Astrocyte of the spinal cord (primary cell): ENCODE results near the gene ADPRH.

ENCODE experiments used
- DNase-seq: peaks from one replicate; pipeline ENCODE4 v3.0.0; 2011; ENCODE audit warnings: low read depth, low spot score
- H3K4me3 ChIP-seq: 2 replicates; pipeline ENCODE4 v1.5.1; 2011; ENCODE audit warnings: low read depth, mild to moderate bottlenecking, low read length, moderate library complexity
- in situ Hi-C: cut with HindIII; loops from 2 replicates; pipeline ENCODE4 v1.10.0; 2017; ENCODE audit warnings: low sequenced_read_pairs
- TF ChIP-seq, protein P1 (sequence below): IDR thresholded peaks from 2 replicates; pipeline ENCODE4 v1.5.1; 2012; ENCODE audit warnings: low read depth, mild to moderate bottlenecking, low read length, inconsistent platforms

ADPRH gene

DNA sequence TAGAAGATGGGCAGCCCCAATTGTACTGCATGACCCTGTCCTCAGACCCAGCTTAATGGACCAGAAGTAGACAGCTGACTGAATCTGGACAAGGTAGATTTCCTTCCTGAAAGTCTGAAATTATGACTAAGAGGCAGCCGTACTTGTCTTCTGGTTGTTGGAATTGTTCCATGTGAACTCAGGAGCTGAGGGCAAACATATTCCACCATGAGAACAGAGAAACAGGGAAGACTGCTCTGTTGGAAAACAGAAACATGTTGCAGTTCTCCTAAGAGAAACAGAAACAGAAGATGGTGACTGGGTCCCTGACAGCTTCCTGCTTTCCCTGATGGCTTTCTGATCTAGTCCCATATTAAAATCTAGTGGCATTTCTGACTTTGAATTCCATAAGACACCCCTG, 57.0 kb downstream of the ADPRH start:
- H3K4me3 ChIP-seq = no peak overlapping the region
- peak; percentile 13 for DNase-seq
- in situ Hi-C loops = no loop called here
- TF ChIP-seq, protein P1, sequence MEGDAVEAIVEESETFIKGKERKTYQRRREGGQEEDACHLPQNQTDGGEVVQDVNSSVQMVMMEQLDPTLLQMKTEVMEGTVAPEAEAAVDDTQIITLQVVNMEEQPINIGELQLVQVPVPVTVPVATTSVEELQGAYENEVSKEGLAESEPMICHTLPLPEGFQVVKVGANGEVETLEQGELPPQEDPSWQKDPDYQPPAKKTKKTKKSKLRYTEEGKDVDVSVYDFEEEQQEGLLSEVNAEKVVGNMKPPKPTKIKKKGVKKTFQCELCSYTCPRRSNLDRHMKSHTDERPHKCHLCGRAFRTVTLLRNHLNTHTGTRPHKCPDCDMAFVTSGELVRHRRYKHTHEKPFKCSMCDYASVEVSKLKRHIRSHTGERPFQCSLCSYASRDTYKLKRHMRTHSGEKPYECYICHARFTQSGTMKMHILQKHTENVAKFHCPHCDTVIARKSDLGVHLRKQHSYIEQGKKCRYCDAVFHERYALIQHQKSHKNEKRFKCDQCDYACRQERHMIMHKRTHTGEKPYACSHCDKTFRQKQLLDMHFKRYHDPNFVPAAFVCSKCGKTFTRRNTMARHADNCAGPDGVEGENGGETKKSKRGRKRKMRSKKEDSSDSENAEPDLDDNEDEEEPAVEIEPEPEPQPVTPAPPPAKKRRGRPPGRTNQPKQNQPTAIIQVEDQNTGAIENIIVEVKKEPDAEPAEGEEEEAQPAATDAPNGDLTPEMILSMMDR = no peak

DNA sequence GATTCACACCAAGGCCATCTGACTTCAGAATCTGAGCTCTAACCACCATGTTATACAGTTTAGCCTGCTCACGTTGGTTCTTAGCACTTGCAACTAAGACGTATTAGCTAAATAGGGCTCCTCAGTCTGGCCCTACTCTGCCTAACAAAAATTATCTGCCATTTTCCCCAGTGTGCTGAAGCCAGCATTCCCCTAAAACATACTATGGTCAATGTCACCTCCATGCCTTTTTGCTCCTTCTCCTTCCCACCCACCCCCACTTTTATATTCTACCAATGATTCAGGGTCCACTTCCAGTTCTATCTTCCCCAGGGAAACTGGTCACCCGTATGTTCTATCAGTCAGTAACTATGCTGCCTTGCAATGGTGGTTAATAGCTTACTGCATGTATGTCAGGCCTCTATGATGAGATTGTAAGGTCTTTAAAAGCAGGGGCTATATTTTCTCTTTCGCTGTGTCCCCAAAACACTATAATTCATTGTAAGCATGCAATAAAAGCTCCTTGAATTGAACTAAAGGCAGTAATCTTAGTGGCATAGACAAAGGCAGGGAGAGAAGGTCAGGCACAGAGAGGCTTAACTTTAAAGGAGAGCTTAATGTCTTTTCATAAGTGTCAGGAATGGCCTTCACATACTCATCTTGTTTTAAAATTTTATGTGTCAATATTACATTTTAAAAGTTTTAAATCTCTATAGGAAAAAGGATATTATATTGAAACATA, 57.8 kb downstream of the ADPRH start:
- in situ Hi-C loops = no loop called here
- TF ChIP-seq, protein P1 = no peak
- DNase-seq = no peak
- no peak overlapping the region for H3K4me3 ChIP-seq

DNA sequence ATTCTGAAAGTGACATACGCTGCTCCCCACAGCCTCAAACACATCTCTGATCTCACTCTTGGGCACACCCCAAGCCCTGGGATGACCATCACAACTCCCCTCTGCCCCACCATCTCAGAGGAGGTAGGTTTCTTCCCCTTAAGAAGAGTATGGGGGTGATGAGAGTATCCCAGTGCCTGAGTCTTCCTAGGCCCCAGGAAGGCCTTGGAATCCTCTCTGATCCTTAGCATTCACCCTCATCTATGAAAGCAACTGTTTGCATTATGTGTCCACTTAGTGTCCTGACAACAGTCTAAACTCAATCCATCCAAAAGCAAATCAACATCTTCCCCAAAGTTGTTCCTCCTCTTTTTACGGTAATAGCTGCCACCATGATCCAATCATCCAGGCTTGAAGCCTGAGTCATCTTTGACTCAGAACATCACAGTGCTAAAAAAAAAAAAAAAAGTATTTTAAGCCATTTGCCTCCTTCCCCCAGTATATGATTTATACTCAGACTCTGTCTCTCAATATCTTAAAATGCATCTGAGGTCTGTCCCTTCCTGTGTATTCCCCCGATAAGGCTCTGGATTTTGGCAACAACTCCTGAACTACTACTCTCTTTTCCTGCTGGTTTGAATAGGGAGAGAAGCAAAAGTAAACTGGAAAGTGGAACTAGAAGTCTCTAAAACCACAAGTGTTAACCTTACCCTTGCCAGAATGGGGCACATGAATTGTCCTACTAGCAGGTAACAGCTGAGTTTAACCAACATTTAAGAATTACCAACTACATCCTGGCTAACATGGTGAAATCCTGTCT, 58.6 kb downstream of the ADPRH start:
- in situ Hi-C loops = no loop called here
- TF ChIP-seq, protein P1 = no peak
- H3K4me3 ChIP-seq = no peak overlapping the region
- DNase-seq = peak; percentile 88
